Stimulated activated CD4-positive, alpha-beta T cell treated with anti-CD3 and anti-CD28 coated beads, TNF-alpha, amount 100 ng/mL, for 24 hours (primary cell): Measurements from ENCODE around the gene GNLY.
"Not testable (repeated sequence)": the region's sequence is repeated elsewhere in the genome, so short reads cannot be mapped to it uniquely, and the experiment has no call there.

Experiments
- DNase-seq, 3 experiments: peaks; one replicate each; pipeline ENCODE4 v3.0.0-alpha.2; 2020; ENCODE audit warnings: low read depth in 3 of 3

The GNLY gene

DNA sequence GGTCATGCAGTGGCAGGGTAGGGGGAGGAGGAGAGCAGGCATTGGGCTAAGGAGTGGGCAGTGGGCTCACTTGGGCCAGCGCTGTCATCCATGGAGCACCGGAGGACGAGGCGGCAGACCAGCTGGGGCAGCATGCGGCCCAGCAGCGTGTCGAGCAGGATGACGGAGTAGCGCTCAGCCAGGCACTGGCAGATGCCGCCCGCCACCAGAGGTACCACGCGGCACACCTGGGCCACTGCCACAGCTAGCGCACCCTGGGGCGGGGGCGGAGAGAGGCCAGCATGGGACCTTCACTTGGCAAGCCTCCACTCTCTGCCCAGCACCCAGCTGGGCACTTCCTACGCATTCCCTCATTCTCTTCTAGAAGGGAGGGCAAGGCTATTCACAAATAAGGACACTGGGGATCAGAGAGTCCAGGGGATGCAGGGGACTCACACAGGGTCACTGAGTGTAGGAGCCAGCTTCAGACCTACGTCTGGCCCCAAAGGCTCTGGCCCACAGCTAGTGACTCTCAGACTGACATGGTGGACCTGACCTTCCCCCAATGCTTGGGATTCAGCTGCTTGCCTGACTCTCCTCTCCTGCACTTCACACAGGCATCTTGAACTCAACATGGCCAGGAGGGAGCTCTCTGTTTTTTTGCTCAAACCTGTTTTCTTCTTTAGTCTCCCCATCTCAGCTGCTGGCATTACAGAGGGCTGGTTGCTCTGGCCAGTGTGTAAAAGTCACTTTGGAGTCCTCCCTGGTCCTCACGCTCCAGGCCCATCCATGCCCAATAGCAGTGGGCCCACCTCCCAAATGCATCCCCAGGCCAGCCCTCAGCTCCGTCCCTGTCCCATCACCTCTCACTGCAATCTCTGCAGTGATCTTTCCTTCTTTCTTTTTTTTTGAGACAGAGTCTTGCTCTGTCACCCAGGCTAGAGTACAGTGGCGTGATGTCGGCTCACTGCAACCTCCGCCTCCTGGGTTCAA, 30.3 kb upstream of the GNLY start:
- DNase-seq: no peak

DNA sequence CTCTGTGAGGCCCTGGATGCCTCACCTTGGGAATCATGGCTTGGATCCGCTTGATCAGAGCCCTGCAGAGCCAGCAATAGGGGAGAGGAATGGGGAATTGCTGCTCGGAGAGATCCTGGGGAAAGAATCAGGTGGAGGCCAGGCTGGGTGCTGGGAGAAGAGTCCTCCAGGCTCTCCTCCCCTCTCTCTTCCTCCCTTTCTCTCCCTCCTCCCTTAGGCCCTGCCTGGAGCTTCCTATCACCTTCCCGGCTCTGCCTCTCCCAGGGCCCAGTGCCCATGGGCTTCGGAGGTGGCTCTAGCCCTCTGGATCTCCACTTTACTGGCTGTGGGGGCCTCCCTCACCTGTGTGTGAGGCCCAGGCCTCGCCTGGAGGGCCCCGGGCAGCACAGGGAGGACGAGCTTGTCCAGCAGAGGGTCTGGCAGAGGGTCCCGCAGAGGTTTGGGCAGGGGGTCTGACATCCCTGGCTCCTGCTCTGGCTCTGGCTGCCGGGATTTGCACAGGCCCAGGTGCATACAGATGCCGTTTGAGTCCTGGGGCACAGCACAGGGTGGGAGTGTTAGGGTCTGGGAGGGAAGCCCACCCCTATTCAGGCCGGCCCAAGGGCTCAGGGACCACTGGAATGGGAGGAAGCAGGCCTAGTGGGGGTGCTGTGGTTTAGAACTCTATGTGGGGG, 28.8 kb upstream of the GNLY start:
- no peak for DNase-seq

DNA sequence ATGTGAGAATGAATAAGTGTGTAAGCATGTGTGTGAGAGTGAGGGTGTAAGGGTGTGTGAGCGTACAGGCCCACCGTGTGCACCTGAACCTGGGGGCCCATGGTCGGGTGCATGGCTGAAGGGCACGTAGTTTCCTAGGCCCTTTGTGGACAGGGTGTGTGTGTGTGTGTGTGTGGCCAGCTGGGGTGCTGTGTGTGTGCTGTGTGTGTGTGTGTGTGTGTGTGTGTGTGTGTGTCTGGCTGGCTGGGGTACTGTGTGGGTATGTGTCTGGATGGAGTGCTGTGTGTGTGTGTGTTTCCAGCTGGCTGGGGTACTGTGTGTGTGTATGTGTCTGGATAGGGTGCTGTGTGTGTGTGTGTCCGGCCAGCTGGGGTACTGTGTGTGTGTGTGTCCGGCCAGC, 28.1 kb upstream of the GNLY start:
- DNase-seq: no peak

DNA sequence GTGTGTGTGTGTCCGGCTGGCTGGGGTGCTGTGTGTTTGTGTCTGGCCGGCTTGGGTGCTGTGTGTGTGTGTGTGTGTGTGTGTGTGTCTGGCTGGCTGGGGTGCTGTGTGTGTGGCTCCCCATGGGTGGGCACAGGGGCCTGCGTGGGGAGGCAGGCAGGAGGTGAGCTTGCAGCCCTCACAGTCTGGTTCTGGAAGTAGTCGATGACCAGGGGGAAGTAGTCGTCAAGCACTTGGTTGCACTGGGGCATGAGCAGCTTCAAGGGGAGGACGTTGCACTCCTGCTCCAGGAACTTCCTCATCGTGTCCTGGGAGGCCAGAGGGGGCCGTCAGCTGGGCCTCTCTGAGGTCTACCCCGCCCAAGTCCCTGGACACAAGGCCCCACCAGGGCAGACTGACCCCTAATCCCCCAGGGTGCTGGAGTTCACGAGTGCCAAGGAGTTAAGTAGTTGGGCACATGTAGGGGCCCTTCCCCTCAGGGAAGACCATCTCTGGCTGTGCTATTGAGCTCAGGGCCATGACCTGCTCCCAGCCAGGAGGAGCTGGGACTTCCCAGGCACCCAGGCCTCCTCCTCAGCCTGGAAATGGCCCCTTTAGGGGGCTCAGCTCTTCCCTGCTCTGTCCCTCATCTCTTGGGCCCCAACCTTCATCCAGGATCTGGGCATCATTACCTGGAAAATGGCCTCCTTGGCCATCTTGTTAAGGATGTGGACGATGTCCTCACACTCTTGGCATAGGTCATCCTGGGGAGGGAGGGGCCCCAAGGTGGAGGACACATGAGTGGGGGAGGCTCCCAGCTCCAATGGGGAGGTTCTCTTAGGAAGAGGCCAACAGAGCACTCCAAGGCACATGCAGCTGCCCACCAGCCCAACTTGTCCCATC, 27.5 kb upstream of the GNLY start:
- no peak for DNase-seq

DNA sequence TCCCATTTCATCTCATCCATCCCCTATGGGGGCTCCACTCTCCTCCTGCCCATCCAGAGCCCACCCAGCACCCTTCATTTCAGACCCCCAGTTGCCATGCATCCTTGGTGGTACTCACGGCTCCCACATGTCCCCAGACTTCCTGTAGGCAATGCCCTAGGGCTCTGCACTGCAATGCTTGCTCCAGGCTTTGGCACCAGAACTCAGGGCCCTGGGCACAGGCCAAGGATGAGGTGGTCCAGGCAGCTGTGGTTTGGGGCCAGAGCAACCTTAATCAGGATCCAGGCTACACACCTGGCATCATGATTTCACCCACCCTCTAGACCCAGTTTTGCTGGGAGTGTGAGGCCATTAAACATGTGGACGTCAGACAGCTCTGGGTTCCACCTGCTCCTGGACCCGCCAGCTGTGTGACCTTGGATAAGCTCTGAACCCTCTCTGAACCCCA, 26.6 kb upstream of the GNLY start:
- DNase-seq: no peak

DNA sequence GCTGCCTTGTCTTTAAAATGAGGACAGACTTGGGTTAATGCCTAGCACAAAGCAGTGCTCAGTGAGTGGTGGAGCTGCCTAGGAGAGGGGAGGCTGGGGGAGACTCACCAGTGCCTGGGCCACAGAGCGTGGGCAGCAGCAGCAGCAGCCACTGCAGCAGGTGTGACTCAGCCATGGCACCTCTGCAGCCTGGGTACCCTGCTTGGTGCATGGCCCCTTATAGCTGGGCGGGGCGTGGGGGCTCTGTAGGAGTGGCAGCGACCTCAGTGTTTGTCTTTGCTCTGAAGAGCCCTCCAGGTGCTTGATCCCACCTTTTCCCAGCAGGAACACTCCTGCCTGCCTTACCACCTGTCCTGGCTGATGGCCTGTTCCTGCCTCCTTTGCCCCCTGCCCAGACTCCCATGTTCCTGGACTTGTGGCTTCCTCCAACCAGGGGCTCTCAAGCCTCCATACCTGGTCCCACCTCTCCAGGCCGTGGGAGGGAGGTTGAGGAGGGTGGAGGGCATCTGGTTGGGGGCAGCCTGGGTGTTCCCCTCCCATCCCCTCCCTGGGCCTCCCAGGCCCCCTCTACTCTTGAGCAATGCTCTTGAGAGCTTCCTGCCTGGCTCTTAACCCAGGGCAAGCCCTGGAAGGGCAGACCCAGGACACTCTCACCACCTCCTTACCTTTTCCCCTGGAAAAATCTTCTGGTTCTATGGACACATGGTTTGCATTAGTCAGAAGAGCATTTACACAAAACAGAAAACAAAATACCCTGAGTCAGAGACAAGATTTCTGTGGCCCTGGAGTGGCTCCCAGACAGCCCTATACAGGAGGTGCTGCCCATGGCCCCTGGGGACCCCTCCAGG, 25.9 kb upstream of the GNLY start, which contains the start of gene SFTPB:
Gene SFTPB (minus strand): TSS at position 191 of the 848 bp plus-strand sequence. CDS start 16 bp downstream, at position 175.
- no peak for DNase-seq

DNA sequence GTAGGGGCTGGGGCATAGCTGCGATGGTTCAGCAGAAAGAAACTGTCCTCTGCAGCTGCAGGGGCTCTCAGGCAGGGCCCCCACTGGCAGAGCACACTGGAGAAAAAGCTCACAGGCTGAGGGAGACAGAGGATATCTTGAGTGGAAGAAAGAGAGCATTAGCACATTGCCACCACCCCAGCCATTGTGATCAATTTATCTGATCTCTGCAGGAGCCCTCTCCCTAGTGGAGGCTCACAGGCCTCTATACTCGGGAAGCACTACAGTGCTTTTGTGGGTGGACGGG, 25.4 kb upstream of the GNLY start:
- DNase-seq: no peak

DNA sequence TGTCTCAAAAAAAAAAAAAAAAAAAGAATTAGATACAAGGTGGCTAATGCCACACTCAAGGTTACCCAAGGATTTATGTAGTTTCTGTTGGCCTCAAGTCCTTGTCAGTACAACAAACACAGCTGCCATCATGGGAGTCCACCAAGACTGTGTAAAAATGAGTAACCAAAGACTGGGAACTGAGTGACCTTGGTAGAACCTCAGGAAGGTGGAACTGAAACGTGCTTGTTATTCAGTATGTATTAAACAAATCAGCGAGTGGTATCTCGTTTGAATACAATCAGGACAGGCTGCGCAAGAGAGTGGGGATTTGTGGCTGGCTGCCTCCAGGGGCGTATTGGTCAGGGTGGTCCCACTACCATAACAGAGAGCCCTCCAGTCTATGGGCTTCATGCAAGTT, 24.6 kb upstream of the GNLY start:
- no peak for DNase-seq

DNA sequence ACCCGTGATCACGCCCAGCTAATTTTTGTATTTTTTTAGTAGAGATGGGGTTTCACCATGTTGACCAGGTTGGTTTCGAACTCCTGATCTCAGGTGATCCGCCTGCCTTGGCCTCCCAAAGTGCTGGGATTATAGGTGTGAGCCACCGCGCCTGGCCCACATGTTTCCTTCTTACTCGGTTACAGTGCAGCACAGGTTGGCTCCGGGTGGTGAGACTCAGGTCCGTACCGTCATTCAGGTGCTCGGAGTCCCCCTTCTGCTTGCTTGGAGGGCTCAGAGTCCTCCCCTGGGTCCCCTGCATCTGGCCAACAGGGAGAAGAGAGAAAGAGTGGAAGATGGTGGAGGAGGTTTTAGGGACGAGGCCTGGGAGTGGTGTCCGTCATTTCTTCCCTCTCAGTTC, 23.7 kb upstream of the GNLY start:
- DNase-seq: not testable (repeated sequence)

DNA sequence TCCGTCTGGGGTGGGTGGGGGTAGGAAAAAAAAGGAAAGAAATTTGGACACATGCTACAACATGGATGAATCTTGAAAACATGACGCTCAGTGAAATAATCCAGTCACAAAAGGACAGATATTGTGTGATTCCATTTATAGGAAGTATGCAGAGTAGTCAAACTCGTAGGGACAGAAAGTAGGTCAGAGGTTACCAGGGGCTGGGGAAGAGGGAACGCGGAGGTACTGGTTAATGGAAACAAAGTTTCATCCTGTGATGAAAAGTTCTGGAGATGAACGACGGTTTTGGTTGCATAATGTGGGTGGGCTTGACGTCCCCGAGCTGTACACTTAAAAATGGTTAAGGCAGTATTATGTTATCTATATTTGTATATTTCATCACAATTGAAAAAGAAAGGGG, 21.7 kb upstream of the GNLY start:
- DNase-seq: no peak

DNA sequence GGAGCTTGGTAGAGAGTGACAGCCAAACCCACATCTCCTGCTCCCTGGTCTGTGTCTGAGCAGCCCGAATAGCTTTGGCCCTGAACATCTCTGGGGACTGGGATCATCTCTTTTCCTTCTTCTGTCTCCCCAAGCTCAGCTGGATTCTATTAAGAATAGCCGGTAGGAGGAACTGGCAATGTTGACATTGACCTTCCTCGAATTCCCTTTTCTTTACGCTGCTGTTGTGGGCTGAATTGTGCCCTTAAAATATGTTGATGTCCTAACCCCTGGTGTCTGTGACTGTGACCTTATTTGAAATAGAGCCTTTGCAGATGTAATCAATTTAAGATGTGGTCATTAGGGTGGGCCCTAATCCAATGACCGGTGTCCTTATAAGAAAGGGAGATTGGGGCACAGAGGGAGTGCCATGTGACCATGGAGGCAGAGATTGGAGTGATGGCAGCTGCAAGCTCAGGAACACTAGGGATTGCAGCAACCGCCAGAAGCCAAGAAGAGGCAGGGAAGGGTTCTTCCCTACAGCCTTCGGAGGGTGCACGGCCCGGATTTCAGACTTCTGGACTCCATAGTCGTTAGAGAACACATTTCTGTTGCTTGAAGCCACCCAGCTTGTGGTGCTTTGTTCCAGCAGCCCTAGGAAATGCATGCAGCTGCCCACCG, 20.3 kb upstream of the GNLY start:
- DNase-seq: no peak

DNA sequence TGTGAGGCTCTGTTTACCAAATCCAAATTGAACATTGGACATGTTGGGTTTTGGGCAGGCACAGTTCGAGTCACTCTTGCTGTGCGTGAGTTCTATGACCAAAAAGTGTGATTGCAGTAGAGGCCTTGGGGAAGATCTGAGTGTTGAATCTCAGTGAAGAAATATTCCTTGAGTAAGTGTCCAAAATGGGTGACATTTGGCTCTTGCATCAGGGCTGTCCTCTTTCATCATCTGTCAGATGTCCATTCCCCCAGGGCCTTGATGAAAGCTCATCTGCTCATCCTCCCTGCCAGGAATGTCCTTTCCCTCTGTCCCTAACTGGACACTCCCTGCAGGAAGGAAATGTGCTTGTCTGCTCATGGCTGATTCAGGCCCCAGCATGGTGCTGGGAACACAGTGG, 19.7 kb upstream of the GNLY start:
- no peak for DNase-seq

DNA sequence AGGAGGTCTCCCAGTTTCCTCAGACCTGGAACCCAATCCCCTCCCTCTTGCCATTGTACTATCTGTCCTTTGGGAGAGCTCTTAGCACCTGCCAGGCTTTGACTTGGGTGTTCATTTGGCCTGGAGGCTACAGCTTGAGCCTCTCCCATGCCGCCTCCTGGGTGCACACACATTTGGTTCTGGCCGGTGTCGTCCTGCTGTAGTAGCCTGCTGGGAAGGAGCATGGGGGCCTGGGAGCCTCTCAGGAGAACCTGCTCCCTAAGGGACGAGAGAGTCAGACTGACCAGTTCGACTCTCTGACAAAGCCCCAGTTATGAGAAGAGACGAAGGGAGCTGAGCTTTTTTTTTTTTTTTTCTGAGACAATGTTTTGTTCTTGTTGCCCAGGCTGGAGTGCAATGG, 18.7 kb upstream of the GNLY start:
- no peak for DNase-seq

DNA sequence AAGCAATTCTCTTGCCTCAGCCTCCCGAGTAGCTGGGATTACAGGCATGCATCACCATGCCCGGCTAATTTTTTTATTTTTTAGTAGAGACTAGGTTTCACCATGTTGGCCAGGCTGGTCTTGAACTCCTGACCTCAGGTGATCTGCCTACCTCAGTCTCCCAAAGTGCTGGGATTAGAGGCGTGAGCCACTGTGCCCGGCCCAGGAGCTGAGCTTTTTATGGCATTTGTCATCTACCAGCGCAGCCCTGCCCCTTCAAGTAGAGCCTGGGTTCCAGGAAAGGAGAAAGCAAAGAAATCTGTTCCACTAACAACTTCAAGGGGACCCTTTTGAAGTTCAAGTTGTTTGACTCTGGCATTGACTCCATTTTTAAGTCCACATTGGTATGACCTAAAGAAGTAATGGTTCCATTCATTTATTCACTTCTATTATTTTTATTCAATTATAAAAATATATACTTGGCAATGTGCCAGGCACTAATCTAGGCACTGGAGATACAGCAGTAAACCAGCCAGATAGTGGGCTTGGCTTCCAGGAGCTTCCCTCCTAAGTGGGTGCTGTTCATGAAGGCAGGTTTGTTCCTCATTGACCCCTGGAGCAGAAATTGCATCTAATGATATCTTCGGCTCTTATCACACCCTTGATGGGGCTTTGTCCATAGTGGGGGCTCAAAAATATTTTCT, 18.2 kb upstream of the GNLY start:
- DNase-seq: no peak

DNA sequence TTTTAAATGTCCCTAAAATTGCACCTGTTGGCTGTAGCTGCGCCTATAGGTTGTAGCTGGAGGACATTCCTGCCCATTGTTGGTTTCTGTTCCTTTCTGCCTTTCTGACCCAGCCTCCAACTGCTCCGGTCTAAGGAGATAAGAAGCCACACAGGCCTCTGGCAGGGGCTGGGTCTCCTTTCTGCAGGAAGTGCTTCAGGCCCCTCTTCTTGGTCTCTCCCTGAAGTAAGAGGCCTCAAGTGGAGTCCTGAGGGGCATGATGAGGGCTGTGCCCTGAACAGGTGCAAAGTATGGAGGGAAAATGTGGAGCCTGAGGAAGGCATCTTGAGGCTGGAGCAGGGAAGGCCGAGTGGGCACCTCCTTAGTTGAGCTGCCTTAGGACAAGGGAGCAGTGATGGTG, 15.8 kb upstream of the GNLY start:
- DNase-seq: no peak

DNA sequence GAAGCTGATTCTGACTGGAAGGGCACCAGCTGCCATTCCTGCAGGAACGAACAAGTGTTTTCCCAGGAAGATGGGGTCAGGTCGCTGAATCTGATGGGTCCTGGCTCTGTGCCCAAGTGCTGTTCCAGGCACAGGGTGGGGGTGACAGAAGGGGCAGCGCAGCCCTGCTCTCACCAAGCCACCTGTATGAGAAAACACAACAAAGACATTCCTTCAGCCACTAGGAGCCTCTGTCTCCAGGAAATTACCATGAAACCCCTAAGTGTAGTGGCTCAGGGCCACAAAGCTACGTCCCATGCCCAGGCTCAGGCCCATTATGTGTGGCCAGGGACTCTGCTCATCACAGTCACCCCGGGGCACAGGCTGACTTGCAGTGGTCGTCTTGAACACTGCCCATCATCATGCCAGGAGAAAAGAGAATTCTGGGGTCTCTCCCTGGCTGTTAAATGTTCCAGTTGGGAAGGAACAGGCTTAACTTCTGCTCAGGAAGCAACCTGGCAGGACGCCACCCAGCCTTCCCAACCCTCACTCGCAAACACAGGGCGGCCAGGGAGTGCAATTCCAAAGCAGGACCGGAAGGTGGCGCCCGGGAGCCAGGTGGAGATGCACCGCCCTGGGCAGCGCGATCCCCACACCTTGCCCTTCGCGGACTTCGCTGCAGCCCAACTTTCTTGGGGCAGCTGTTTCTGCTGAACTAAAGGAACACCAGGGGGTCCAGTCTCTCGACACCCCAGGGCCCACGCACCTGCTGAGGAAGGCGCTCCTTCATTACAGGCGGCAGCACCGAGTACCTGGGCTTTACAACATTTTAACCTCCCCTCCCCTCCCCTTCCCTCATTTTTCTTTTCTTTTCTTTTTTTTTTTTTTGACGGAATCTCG, 15.1 kb upstream of the GNLY start:
- DNase-seq: peak; percentile 54 to 73 (median 55)

DNA sequence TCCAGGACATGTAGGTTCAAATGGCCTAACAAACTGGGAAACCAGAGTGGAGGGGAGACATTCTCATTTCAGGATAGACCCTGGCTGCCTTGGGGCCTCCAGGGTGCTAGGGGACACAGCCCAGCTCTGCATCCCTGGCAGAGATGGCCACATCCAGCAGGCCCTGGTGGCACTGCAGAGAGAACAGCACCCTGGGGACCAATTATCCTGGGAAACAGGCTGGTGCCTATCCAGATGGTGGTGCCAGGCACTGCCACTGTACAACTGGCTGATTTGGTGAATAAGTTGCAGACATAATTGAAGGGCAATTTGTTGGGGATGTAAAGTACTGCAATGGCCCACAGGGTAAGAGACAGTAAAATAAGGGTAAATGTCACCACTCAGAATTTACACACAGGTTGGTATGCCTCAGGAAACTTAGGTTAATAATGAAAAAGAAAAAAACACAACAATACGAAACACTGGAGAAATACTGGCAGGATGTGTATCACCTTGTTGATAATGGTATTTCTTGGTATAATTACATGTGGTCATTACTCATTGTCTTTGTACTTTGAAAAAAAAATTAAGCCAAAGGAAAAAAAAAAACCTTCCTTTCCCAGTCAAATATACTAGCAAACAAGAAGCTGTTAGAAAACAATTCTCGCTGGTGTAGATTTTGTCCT, 13.3 kb upstream of the GNLY start:
- DNase-seq: no peak

DNA sequence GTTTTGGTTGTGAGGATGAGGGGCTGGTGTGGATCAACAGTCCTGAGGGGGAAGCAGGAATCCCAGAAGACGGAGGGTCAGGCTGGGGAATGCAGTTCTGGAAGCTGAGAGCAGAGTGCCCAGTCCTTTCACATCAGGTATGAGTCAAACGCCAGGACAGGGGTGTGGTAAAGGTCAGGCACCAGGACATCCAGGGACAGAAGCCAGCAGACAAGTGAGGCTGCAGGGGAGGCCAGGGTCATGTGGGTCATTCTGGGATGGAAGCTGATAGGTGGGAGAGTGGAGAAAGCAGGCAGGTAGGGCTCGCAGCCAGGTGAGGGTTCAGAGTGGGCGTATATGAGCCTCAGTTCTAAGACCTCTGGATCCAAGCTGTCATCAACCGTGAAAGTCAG, 12.8 kb upstream of the GNLY start:
- no peak for DNase-seq

DNA sequence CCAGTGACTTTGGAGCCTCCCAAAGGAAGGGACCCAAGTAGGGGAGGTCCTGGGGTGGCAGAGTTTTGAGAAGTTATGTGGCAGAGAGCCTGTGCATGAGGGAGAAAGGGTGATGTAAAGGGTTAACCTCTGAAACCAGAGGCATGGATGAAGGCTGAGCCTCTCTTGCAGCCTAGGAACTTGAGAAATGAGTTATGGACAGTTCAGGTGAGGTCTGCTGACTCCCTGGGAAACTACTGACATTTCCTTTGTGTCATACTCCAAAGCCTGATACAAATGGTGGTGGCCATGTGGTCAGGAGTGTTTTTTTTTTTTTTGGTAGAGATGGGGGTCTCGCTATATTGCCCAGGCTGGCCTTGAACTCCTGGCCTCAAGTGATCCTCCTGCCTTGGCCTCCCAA, 12.4 kb upstream of the GNLY start:
- no peak for DNase-seq
